Measurements from ENCODE around the gene ABCC10. TPM values are rescaled to one million over a fixed set of nuclear protein-coding genes. Genes with fewer than 3 reads are reported as not detected.

The ABCC10 gene
- polyA plus RNA-seq, 3 donors: 7.6 to 32.8 (median 10.2) TPM

GRCh38 chr6:43426928-43427405 lies 374 bp upstream of the ABCC10 start:
- H3K4me3 Mint-ChIP-seq: peak overlapping the region; percentile 92 to 95
- peak overlapping the region; percentile 93 for H2AFZ ChIP-seq (ENCODE audit: insufficient read depth, low read depth, low read length, poor library complexity, severe bottlenecking)
- H3K27me3 ChIP-seq (ENCODE audit: control insufficient read depth in 2 of 2, insufficient read depth in 2 of 2, low read length in 2 of 2): peaks cover 0 to 7% of the 10 kb centered on the region in 2 donors
- H3K4me1 Mint-ChIP-seq: peaks cover 18% of the 10 kb centered on the region
- peaks cover 16 to 21% of the 10 kb centered on the region in 2 donors for H3K4me1 ChIP-seq (ENCODE audit: control insufficient read depth in 1 of 2, insufficient read depth in 2 of 2, low read length in 2 of 2)
- intact Hi-C loops (cut with micrococcal nuclease): loop anchor here (5.0 kb wide), 1 partner anchor 60 kb away; the partner anchor contains the start of gene ZNF318 (in 2 of the 2)
- peaks cover 23% of the 10 kb centered on the region for H3K79me2 ChIP-seq (ENCODE audit: insufficient read depth, low read length)
- H3K36me3 ChIP-seq (replicated peaks in 1 of 2; ENCODE audit: control insufficient read depth in 1 of 2, insufficient read depth in 2 of 2, low read length in 2 of 2): peaks cover 6 to 14% of the 10 kb centered on the region in 2 donors
- peaks cover 6 to 16% of the 10 kb centered on the region in 2 donors for H3K36me3 Mint-ChIP-seq
- peaks cover 0 to 8% (median 3%) of the 10 kb centered on the region in 7 donors for H3K9me3 Mint-ChIP-seq
- 51% methylated on average over 22 of the region's 23 CpGs for WGBS (ENCODE audit: insufficient coverage)
- peaks cover 0 to 18% (median 3%) of the 10 kb centered on the region in 3 donors for H3K27me3 Mint-ChIP-seq (ENCODE audit: low read depth in 3 of 3)
- H3K9me3 ChIP-seq (replicated peaks in 1 of 2; ENCODE audit: control insufficient read depth in 1 of 2, insufficient read depth in 1 of 2, low read length in 2 of 2): no peaks in the 10 kb centered on the region
- peak overlapping the region; percentile 82 for H3K4me2 ChIP-seq (replicated peaks; ENCODE audit: extremely low read depth, low read length, poor library complexity, severe bottlenecking)
- peak overlapping the region; percentile 87 for H3K9ac ChIP-seq (ENCODE audit: insufficient read depth, low read length, poor library complexity, severe bottlenecking)
- H4K20me1 ChIP-seq (ENCODE audit: insufficient read depth, low read length): no peaks in the 10 kb centered on the region
- DNase-seq: no peak
- no peak for TF ChIP-seq CTCF (IDR thresholded peaks at IDR 0.05)
- H3K27ac ChIP-seq (ENCODE audit: low read depth in 1 of 2, low read length in 2 of 2): peak overlapping the region; percentile 76 to 93
- peak overlapping the region; percentile 86 to 99 (median 98) for H3K27ac Mint-ChIP-seq
- peak overlapping the region; percentile 74 to 88 (median 86) for H3K4me3 ChIP-seq (replicated peaks in 1 of 3; ENCODE audit: low read depth in 2 of 3, low read length in 3 of 3)

- Mint-ChIP-seq H3K27ac (peak overlapping the region; percentile 94 to 99 (median 98)), H3K9me3 (peaks cover 0 to 4% (median 0%) of the 10 kb centered on the region in 7 donors), H3K27me3 (ENCODE audit: low read depth in 3 of 3) (peaks cover 0 to 9% (median 0%) of the 10 kb centered on the region in 3 donors), H3K4me3 (peak overlapping the region; percentile 92 to 95), H3K36me3 (peaks cover 16 to 28% of the 10 kb centered on the region in 2 donors), H3K4me1 (peaks cover 18% of the 10 kb centered on the region)
- Histone ChIP-seq H3K36me3 (replicated peaks in 1 of 2; ENCODE audit: control insufficient read depth in 1 of 2, insufficient read depth in 2 of 2, low read length in 2 of 2) (peaks cover 17 to 25% of the 10 kb centered on the region in 2 donors), H3K4me2 (replicated peaks; ENCODE audit: extremely low read depth, low read length, poor library complexity, severe bottlenecking) (peak overlapping the region; percentile 82), H3K4me3 (replicated peaks in 1 of 3; ENCODE audit: low read depth in 2 of 3, low read length in 3 of 3) (peak overlapping the region; percentile 74 to 88 (median 86)), H3K79me2 (ENCODE audit: insufficient read depth, low read length) (peaks cover 23% of the 10 kb centered on the region), H3K9ac (ENCODE audit: insufficient read depth, low read length, poor library complexity, severe bottlenecking) (peak overlapping the region; percentile 87), H3K27ac (ENCODE audit: low read depth in 1 of 2, low read length in 2 of 2) (peak overlapping the region; percentile 76 to 93), H3K4me1 (ENCODE audit: control insufficient read depth in 1 of 2, insufficient read depth in 2 of 2, low read length in 2 of 2) (peaks cover 16 to 21% of the 10 kb centered on the region in 2 donors), H4K20me1 (ENCODE audit: insufficient read depth, low read length) (peaks cover 5% of the 10 kb centered on the region), H3K9me3 (replicated peaks in 1 of 2; ENCODE audit: control insufficient read depth in 1 of 2, insufficient read depth in 1 of 2, low read length in 2 of 2) (no peaks in the 10 kb centered on the region), H2AFZ (ENCODE audit: insufficient read depth, low read depth, low read length, poor library complexity, severe bottlenecking) (peak overlapping the region; percentile 93), H3K27me3 (ENCODE audit: control insufficient read depth in 2 of 2, insufficient read depth in 2 of 2, low read length in 2 of 2) (peaks cover 0 to 2% of the 10 kb centered on the region in 2 donors)
- no peak for TF ChIP-seq CTCF (IDR thresholded peaks at IDR 0.05)
- intact Hi-C loops (cut with micrococcal nuclease): loop anchor here (5.0 kb wide), 1 partner anchor 61 kb away; the partner anchor contains the start of gene ZNF318 (in 2 of the 2)
- WGBS (ENCODE audit: insufficient coverage): 10% methylated on average over 9 of the region's 12 CpGs
- no peak for DNase-seq
Observed at GRCh38 chr6:43428112-43428570, 800 bp downstream of the ABCC10 start.
